HG03439 (cell line): ENCODE measurements around the gene MAFF.

Source experiments
- ATAC-seq: cut with Tn5 transposase; IDR thresholded peaks from one replicate; pipeline ENCODE4 v1.9.1; 2021; ENCODE audit warnings: mild to moderate bottlenecking, moderate library complexity; ENCODE audit not compliant: unreplicated experiment

Gene MAFF

DNA sequence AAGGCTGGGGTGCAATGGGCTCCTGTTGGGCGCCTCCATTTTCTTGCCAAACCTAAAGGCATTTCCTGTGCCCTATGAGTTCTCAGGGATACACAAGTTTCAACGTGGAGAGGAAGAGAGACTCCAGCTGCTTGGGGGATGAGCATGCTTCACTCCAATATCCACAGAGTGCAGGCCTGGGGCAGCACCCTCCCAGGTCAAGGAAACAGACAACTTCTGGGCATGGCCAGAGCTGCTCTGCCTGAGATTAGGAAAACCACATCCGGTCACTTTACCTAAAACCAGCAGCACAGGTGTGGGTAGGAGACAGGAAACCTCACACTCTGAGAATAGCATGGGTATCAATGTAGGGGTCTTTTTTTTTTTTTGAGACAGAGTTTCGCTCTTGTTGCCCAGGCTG is 42.3 kb downstream of the MAFF start:
- ATAC-seq, result no peak

DNA sequence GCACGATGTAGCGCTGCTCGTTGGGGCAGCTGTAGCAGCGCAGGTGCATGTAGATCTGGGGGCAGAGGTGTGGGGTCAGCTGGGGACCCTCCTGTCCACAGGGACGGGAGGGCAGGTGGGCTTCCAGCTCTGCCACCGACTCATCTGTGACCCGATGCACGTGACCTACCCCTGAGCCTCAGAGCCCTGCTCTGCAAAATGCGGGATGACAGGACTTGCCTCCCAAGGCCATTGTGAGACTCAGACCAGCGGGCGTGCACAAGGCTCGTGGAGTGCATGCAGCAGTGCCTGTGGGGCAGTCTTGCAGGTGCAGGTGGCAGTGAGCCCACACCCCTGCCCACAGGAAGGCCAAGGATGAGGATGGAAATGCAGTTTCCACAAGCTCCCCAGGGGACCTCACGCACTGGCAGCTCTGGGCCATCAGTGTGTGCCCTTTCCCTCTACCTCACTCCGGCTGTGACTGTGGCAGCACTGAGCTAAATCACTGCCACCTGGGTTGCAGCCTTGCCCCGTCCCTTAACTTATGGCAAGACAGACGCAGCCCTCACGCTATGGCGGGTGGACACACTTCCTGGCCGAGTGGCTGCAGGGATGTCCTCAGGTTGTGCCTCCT is 44.4 kb downstream of the MAFF start:
- ATAC-seq, result no peak

DNA sequence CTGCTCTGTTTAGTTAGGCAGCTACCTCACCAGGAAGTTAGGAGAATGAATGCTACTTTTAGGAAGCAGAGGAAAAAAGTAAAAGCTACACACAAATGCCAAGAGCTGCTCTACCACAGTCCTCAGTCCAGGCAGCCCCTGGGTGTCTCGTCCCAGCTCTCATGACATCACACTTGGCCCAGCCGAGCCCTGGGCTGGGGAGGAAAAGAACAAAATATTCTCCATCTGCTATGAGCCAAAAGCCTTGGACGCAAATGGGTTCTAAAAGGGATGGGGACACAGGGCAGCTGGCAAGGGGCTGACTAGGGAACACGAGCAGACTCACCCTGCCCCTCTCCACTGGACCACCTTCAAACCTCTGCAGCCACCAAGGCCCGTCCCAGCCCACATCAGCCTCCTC is 44.9 kb downstream of the MAFF start:
- no peak for ATAC-seq

DNA sequence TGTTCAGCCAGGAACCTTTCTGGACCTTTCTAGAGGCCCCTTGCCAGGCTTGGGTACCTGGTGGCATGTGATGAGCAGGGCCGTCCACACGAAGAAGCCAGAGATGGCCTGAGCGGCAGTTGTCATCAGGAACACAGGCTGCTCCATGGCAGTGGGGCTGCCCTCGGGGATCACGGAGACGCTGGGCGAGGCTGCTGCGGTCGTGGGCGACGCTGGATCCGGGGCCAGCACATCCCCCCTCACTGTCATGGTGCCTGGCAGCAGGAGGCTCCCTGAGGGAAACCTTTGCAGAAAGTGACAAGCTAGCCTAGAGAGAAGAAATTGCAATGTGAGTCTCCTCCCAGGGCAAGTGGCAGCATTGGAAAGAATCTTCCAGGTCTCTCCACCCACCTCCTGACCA is 45.9 kb downstream of the MAFF start:
- ATAC-seq, result no peak

DNA sequence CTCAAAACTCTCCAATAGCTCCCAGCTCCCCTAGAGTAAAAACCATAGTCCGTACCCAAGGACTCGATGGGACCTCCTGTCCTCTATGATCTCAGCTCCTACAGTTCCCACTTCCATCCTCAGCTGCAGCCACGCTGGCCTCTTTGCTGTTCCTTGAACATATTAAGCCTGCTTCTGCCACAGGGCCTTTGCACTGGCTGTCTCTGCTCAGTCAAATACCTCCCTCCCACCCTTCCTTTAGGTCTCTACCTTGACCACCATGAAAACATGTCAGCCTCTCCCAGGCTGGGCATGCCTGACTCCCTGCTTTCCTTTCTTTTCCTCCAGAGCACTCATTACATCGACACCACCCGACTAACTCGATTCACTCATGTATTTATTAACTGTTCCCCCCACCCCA is 46.5 kb downstream of the MAFF start:
- ATAC-seq, result no peak

DNA sequence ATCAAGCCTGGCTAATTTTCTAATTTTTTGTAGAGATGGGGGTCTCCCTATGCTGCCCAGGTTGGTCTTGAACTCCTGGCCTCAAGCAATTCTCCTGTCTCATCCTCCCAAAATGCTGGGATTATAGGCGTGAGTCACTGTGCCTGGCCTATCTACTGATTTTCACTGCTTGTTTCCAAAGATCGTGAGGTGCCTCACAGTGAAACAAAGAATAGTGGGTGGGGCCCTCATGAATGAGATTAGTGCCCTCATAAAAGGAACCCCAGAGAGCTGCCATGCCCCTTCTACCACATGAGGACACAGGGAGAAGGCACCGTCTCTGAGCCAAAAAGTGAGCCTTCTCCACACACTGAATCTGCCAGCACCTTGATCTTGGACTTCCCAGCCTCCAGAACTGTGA is 47.5 kb downstream of the MAFF start:
- no peak for ATAC-seq

DNA sequence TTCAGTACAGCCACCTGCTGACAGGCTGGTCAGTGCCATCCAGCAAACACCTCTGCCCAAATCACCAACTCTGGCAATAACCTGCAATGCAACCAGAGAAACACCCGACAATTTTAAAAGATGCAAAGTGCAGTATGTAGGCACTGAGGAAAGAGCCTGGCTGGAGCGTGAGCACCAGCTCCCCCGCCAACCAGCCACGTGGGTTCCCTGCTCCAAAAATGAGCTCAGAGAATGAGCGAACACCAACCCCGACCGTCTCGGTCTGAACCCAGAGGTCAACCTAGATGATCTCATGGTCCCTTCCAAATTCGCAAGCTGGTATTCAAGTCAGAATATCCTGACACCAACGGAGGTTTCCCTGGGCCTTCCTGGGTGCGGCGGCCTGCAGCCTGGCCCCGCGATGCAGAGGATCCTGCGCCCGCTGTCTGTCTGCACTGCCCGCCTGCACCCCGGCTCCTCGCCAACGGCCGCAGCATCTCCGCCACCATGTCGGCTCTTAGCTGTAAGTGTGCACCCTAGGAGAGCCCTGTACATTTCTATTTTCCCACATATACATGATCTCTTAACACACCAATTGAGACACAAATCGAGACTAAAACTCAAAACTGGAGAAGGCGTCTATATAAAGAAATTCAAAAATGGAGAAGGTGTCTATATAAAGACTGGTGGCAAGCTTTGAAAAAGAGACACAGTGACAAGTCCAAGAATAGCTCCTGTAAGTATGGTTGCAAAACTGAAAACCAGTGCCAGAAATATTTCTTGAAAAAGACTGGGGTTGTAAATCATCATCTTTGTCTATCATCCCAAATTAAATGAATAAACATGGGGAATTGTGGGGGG is 48.2 kb downstream of the MAFF start:
- ATAC-seq, result no peak

DNA sequence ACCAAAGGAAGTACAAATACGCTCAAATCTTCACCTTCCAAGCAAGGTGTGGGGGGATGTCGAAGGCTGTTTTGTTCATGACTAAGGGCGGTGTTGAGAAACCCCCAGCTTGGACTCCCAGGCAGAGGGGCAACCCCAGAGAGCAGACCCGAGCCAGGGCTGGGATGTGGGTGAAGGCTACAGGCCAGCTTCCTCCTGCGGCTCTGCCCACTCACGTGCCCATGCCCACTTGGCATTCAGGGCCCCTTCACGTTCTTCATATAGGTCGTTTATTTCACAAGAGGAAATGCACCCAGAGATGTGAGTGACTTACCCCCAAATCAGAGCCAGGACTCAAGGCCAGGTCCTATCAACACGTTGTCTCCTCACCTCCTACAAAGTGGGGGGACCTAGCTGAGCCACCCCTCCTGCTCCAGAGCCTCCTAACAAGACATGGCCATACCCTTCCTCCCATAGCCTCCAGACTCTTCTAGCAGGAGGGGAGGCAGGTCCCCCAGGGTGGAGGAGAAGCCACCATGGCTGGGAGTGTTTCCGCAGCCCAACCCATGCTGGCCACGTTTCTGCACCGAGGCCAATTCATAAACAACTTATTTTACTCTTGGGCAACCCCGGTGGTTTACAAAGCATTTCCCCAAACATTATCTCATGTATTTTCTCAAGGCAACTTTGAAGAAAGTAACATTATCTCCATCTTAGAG is 49.0 kb downstream of the MAFF start:
- ATAC-seq, result no peak

DNA sequence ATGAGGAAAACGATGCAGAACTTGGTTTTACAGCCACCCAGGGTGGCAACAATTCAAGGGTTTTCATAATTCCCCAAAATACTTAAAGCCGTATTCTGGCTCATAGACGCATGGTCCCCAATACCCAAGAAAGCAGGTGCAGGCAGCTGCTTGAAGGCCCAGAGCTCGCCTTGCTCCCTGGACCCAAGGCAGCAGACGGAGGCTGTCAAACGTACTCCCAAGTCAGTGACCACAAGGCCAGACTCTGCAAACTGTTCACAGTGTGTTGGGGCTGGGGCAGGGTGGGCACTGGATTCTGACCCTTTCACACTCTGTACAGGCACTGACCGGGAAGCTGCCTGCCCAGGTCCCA is 49.5 kb downstream of the MAFF start:
- no peak for ATAC-seq

DNA sequence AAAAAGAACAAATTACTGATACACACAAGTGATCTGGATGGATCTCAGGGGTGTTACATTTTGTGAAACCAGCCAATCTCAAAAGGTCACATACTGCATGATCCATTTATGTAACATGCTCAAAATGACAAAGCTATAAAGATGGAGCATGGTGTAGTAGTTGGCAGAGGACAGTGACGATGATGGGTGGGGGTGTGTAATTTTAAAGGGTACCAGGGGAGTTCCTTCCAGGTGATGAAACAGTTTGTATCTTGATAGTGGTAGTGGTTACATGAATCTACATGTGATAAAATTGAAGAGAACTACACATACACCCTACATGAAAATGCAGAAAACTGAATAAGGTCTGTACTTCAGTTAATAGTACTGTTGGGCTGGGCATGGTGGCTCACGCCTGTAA is 53.9 kb downstream of the MAFF start:
- ATAC-seq, result no peak

DNA sequence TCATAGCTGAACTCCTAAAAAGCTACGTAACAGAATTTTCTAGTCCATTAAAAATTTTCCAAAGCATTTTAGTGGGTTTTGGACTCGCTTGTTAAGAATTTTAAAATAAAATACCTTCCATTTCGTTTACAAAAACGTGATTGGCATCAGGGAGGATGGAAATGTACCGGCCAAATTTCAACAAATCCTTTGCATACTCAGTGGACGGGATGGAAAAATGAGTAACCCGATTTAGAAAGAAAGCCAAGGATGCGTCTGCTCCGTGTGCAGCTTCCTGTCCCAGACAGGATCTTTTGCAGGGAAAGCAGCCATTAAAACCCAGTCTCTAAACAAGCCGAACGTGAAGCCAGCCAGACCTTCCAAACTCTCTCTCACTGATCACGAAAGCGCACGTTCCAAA is 55.4 kb downstream of the MAFF start:
- no peak for ATAC-seq

DNA sequence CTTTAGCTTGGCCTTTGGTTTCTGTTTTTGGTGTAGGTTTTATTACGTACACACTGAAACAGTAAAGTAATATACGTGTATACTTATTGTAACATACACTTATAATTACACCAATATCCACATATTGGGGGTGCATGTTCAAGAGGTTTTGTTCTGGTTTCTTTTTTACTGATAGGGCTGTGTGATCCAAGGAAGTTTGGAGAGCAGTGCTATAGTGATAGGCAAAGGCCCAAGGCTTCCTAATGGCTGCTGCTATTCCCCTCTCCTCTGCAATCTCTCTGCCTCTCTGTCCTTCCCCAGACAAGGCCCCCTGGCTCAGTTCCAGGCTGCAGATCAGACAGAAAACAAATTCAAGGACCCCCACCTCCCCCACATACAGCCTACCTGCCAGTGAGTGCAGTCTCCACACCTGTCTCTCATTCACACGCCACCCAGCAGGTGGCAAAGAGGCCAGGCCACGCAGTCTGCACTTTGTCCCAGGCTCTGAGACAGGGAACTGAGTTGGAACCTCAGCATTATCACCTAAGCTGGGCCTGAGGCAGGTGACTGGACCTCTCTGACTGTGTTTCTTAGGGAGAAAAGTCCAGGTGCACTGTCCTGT is 56.0 kb downstream of the MAFF start:
- ATAC-seq, result no peak

DNA sequence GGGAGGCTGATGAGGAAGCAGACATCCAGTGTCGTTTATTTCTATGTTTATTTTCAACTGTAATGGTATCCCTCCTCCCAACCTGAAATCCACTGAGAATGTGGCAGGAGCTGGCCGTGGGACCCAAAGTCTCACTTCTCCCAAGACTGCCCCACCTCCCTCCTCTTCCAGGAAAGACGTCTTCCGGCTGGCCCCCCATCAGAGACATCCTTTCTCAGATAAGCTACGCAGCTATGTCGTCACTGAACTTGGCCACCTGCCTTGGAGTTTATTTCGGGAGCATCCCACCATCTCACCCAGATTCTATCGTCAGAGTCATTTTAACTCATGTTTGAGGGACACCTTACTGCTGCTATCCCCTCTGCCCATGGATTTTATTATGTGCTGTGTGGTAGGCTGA is 57.1 kb downstream of the MAFF start:
- ATAC-seq, result no peak

DNA sequence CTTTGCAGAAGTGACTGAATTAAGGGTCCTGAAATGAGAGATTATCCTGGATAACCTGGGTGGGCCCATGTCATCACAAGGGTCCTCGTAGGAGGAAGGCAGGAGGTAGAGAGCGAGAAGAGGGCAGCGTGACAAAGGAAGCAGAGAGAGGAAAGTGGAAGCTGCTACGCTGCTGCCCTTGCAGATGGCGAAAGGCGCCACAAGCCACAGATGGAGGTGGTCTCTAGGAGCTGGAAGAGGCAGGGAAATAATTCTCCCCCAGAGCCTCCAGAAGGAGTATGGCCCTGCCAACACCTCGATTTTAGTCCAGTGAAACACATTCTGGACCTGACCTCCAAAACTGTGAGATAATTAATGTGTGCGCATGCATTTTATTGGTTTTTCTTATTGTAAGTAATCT is 57.6 kb downstream of the MAFF start:
- no peak for ATAC-seq

DNA sequence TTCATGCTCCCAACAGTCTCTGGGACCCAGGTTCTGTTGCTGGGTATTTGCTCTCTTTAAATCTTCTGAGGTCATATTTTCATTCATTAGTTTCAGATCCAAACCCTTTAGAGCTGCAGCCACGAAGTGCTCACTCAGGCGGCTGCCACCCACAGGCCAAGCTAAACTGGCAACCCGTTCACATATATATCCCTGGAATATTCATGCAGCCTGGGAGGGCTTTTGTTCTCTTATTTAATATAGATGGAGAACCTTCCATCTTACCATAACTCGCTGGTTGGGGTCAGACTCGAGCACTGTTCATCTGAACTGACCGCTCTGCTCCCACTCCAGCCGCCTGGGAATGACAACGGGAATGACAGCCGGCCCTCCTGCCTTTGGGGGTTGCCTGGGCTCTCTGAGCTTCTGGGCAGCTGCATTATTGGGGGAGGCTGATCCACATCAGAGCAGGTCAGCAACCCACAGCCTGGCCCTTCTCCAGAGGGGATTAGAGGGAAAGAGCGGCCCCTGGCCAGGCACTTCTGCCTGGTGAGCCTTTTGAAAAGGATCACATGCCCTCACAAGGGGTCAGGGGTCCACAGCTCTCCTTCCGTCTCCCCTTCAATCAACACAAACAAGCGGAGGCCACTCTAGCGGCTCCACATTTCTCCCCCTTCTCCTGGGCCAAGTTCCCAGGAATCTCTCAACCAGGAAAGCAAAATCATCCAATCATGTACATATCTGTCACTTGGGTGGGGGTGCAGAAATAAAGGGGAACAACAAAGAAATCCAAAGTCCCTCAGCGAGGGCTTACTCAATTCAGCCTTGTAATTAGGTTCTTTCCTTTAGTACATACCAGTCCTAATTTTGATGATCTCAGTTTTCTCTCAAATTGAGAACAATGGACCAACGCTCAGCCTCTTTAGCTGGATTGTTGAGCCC is 59.2 kb downstream of the MAFF start:
- peak; percentile 17 for ATAC-seq

DNA sequence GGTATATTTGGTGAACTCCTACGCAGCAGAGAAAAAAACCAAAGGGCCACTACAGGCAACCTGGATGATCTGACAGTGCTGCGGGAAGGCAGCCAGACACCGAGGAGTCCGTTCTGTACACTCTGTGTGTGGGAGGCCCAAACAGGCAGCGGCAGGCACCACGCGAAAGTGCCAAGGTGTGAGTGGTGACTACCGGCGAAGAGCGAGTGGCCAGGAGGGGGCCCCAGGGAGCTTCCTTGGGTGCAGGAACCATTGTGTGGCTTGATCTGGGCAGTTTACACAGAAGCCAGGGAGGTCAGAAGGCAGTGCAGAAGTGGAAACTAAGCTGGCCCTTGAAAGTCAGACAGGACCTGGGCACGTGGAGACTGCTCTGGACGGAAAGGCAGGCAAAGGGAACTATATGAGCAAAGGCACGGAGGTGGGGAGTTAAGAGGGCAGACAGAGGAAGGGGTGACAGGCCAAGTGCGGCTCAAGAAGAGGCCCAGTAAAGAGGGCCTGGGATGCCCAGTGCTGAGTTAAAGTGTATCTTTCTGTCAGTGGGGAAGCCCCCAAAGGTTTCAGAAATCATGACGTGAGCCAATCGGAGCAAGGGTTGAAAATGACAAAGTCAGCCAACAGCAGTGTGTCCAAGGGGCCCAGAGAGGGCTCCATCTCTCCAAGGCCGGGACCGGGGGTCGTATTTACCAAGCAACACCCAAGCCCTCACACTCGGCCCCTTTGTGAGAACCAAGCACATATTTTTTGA is 60.4 kb downstream of the MAFF start:
- ATAC-seq, result peak; percentile 37

DNA sequence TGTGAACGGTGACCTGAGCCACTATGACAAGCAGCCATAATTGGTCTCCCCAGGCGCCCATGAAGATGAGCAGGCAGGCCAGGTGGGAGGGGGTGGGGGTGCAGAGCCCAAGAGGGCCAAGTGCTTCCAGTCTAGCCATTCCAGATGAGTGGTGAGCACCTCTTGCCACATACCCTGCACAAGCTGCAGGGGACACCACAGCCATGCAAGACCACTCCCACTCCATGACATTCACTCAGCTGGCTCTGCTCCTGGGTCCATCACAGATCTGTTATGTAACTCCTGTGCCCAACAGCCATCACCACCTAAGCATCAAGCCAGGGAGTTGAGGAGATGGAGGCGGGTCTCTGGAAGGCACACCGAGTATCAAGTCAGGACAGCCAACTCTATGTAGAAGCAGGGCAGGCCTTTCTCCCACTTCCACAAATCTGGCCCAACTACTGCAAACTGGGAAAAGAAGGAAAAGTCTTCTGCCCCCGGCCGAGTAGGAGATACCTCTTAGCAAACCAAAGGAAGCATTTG is 62.6 kb downstream of the MAFF start:
- no peak for ATAC-seq
